ENCODE data around the gene KRTAP10-3.

The KRTAP10-3 gene

DNA sequence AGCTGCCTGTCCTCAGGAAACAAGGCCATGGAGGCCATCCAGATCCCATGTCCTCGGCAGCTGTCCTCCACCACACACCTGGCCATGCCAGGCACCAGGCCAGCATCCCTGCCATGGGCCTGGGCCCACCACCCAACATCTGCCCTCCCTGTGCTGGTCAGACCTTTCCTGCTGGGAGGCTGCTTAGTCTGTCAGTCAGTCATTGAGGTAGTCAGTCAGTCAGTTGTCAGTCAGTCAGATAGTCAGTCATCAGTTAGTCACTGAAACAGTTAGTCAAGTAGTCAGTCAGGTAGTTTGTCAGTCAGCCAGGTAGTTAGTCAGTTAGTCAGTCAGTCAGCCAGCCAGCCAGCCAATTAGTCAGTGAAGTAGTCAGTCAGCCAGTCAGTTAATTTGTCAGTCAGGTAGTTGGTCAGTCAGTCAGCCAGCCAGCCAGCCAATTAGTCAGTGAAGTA, 35.8 kb downstream of the KRTAP10-3 start:
- H3K27ac ChIP-seq = no peak overlapping the region

DNA sequence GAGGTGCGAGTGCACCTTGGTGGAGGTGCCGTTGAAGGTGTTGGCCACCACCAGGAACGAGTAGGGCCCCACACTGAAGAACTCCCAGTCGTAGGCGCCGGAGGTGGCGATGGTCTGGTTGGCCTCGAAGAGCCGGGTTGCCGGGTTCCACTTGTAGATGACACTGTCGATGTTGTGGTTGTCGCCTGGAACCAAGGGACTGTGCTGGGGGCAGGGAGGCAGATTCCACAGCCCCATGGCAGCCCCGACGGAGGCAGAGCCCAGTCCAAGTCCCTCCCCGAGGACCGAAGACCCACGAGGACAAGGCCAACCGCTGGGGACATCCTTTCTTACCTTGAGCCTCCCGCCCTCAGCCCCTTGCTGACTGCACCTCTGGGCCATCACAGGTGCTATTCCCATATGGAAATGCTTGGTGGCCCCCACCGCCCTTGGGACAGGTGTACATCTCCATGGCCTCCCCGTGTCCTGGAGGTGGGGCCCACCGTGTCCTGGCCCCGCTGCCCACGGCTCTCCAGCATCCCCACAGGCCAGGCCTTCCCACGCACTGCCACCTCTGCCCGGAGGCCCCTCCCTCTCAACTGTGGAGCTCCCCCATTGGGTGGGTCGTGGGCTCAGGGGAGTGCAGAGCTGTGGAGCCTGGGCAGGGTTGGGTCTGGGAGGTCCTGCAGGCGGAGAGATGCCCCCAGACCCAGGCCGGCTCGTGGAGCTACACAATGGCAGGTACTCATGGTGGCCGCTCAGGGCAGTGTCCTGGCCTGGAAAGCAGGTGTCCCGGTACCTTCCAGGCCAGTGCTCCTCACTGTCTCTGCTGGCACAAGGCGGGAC, 36.5 kb downstream of the KRTAP10-3 start:
- Histone ChIP-seq H3K4me3 (no peak overlapping the region), H3K27ac (no peak overlapping the region)

More for the DNA sequence above, 35.8 kb downstream of the KRTAP10-3 start:
- no peak overlapping the region for H3K4me3 ChIP-seq

DNA sequence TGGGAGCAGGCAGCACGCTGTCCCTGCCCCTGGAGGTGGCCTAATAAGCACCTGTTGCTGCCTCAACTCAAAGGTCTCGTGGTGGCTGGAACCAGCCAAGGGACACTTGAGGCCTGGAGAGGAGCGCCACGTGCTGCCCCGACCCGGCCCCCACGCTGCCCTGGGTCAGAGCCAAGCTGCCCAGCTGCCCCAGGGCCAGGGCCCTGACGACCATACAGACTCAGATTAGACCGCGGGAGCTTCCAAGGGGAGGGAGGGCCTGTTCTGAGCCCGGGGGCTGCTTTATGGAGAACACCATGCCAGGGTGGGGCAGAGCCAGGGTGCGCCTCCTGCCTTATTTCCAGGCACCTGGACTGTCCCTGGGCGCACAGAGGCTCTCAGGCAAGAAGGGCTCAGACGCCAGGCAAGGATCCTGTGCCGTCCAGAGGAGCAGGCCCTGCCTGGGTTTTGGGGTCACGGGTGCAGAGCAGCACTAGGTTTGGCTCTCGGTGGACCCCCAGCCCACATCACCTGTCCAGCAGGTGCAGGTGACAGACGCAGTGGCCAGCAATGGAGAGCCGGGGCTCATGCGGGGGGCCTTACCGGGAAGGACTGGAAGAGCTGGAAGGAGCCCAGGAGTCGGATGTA, 37.2 kb downstream of the KRTAP10-3 start:
- no peak overlapping the region for H3K4me3 ChIP-seq
- no peak overlapping the region for H3K27ac ChIP-seq

DNA sequence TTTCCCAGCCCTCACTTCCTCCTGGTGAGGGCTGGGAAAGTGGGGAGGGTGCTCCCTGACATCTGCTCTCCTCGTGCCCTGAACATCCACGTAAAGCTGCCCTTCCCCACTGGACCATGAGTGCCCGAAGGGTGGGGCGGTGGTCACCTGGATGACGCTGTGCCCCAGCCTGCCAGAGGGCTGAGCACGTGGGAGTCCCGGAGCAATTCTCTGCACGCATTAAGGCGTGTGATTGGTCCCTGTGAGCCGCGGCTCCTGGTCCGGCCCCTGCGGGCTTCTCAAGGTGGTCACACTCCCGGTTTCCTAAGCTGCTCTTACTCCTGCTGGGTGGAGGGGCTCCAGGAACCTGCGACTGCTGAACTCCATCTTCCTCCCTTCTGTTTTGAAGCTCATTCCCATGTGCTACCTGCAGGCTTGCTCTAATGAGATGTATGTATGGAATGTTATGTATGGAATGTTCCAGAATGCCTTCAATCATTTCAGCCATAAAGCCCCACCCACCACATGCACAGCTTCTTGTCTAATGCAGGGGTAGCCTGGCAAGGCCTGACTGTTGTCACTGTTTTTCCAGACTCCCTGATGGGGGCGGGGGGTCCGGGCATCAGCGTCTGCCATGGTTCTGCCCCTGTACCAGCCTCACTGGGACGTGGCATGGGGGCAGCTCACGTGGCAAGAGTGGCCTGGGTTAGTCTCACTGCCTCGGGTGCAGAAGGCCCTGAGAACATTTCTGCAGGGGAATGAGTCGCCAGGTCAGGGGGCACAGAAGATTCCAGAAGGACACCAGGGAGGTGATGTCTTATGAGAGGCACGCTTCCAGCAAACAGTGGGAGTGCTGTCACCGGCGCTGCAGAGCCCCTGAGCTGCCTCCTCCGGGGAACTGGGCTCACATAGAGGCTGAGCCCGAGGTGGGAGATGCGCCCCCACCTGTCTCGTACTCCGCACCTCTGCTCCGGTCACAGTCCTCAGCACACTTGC, 38.0 kb downstream of the KRTAP10-3 start:
- H3K4me3 ChIP-seq = no peak overlapping the region

DNA sequence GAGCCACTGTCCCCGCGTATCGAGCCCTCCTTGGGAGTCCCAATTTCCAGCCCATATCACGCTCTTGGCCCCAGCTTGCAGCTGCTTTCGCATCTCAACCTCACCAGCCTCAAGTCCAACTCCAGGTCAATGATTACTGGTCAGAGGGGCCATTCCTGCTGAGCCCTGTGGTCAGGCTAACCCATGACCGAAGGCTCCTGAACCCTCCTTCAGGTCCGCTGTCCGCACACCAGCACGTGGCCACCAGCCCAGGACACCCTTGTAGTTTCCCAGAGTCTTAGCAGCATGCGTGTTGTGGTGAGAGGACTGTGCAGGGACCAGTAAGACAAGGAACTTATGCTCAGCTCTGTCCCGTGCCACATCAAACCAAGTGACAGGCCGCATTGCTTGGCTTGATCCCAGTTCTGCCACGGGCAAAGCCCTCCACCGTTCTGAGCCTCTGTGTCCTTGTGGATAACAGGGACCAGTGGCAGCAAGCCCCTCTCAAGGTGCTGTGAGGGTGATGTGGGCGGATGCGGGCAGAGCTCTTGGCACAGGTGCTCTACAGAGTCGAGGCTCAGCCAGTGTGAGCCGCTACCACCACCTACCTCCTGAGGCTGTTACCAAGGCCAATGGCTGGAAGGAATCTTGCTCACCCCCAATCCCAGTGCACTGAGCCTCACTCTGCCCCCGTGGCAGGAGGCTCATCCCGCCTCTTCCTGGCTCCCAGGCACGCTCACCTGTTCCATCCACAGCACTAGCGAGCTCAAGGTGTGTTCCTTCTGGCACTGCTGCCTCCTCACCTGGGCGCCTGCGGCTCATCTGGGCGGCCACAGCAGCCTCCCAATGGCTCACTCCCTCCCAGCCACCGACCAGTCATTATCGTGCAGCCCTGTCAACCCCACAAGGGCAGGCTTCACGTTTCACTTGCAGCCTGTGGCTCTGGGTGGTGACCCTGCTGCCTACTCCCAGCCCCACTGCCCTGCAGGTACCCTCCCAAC, 39.0 kb downstream of the KRTAP10-3 start:
- no peak overlapping the region for H3K27ac ChIP-seq
- no peak overlapping the region for H3K4me3 ChIP-seq

More for the DNA sequence above, 38.0 kb downstream of the KRTAP10-3 start:
- H3K27ac ChIP-seq = no peak overlapping the region

DNA sequence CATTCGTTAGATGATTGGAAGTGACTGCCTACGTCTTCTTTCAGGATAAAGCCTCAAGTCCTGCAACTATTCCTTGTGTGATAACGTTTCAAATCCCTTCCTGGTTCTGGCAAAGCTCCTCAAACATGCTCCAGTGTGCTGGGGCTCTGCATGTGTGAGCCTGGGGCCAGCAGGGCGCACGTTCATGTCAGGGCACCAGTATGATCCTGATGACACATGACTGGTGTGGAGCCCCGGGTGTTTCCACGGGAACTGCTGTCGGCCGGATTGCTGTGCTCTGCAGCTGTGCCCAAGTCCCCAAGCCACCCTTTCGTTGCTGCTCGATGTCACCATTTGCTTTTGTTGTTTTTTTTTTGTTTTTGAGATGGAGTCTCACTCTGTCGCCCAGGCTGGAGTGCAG, 39.9 kb downstream of the KRTAP10-3 start:
- no peak overlapping the region for H3K27ac ChIP-seq

DNA sequence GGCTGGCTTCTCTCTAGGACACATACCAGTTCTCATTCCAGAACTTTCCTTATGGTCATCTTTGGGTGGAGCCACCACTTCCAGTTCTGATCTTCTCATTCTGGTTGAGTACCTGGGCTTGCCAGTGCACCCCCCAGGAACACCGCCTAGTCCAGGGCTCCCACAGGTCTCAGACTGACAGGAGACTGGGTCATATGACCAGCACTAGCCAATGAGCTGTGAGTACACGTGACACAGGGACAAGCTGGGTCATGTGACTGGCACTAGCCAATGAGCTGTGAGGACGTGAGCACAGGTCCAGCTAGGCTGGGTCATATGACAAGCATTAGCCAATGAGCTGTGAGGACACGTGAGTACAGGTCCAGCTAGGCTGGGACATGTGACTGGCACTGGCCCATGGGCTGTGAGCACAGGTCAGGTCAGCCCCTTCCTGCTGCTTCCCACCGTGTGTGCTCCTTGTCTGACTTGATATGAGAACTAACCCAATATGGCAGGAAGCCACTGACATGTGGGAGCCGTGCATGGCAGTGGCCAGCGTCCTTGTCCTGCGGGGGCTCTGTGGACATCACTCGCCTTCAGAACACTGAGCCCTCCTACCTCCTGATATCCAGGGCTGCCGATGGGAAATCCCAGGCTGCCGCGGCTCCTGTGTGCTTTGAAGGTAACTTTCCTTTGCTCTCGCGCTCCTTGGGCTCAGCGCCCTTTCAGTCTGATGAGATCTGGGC, 41.3 kb downstream of the KRTAP10-3 start:
- no peak overlapping the region for H3K27ac ChIP-seq

More for the DNA sequence above, 39.9 kb downstream of the KRTAP10-3 start:
- no peak overlapping the region for H3K4me3 ChIP-seq

DNA sequence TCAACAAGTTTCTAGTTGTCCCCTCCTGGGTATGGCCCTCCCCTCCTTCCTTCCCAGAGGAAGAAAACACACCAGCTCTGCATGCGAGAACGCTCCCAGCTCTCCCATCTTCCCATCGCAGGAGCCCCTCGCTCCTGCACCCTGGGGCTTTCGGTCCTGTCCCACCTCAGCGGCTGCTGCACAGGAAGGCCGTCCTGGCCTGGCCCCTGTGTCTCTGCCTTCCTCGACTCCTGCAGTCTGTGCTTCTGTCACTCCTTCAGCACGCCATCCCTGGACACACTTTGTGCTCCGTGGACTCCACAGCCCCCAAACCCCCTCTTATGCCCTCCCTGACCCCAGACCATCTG, 41.8 kb downstream of the KRTAP10-3 start:
- H3K27ac ChIP-seq = no peak overlapping the region
- no peak overlapping the region for H3K4me3 ChIP-seq

More for the DNA sequence above, 41.3 kb downstream of the KRTAP10-3 start:
- no peak overlapping the region for H3K4me3 ChIP-seq

DNA sequence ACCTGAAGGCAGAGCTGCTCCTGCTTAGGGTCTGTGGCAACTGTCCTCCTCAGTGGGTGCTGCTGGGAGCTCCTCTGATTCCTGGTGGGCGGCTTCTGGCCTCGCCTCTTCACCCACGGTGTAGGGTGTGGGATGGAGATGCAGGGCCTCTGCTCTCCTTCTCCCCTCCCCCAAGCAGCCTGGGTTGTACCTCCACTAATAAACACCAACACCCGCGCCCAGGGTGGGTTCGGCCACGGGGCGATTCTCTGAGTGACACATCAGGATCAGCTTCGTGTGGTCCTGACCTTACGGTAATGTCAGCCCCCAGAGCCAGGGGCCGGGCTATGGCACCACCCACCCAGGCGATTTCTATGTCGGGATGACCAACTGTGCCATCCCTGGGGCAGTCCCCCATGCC, 42.3 kb downstream of the KRTAP10-3 start:
- no peak overlapping the region for H3K27ac ChIP-seq
- H3K4me3 ChIP-seq = no peak overlapping the region

DNA sequence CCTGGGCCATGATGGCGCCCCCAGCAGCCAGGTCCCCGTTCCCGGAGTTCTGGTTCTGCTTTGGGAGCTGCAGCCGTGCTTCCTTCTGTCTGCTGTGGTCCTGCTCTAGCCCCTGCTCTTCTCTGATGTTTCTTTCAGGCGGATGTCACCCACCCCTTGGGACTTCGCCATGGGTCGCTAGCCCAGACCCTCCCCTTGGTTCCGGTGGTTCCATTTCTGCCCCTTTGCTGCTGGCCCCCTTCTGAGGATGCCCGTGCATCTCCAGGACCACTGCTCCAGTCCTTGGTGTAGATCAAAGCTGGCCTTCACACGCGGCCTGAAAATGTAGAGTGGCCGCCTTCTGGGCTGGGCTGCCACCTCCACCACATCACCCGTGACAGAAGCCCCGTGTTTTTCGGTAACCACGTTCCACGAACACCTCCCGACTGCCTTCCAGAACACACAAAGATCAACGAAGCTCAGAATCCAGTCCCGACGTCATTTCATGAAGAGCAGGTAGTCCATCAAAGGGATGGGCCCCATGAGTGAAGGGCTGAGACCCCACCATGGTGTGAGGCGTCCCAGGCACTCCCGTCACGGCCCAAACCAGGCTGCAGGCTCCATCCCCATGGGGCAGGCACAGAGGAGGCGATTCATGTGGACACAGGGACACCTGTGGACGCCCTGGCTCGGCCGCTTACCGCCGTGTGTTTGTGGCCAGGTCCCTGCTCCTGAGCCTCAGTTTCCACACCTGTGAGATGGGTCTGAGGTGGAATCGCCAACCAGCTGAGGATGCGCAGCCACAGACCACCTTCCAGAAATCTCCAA, 43.0 kb downstream of the KRTAP10-3 start:
- H3K27ac ChIP-seq = no peak overlapping the region
- H3K4me3 ChIP-seq = no peak overlapping the region

DNA sequence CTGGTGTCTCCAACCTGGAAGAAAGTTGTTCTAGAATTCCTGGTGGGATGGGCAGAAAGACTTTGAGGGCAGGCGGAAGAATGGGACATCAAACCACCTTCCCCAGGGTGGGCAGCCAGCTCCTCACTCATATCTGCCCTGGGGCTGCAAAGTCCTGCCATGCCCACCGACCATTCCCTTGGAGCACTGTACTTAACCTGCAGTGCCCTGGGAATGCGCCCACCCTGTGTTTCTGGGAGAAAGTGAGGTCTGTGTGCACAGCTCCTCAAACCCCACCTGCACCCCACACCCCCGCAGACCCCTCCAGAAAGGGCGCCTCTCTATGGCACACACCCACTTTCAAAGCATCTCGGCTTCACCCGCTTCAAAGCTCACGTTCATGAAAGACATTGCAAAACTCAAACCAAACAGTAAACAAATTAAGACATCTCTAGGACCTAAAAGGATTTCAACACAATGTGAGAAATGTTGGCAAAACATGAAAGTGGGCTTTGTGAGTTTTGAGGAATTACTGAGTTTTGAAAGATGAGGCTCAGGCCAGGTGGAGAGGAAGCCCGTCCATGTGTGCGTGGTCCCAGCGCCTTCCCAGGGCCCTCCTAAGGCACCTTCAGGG, 43.7 kb downstream of the KRTAP10-3 start:
- Histone ChIP-seq H3K4me3 (no peak overlapping the region), H3K27ac (no peak overlapping the region)

DNA sequence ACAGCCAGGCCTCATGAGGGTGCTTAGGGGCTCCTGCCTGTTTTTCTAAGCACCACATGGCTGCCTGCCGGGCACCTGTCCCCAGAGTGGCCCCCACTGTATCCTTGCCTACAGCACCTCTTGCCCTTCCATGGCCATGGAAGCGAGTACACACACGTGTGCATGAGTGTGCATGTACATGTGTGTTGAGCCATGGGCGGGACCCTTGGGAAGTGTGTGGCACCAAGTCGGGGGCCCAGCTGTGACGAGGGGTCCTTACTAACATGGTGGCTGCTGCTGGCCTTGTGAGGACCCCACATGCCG, 44.4 kb downstream of the KRTAP10-3 start:
- no peak overlapping the region for H3K4me3 ChIP-seq

DNA sequence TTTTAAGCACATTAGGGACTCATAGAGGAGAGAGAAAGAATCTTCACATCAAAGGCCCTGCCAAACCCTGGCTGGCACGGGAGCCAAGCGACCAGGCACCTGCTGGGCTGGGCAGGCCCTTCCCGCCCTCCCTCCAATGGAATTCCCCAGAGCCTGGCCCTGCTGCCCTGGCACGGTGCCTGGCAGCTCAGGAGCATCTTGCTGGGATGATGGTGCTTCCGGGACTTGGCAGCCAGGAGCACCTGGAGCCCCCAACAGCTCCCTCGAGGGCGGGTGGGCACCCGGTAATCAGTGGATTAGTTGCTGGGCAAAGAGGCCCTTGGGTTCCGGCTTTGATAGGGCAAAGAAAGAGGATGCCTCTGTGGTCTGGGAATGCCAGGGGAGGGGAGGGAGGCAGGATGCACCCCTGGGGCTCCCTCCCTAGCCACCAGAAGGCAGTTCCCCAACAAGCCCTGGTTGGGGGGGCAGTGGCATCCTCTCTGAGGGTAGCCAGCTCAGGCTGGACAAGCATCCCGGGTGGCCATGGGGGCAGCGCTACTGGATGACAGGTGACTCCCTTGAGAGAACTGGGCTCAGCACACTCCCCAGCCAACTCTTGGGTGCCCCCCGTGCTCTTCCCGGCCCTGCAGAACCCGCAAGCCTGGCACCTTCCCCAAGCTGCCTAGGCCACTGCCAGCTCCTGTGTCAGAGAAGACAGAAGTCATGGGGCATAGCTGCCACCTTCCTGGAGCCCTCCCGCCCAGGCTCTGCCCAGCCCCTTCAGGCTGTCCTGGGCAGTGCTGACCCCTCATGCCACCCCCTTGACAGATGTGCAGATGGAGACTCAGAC, 45.0 kb downstream of the KRTAP10-3 start:
- Histone ChIP-seq H3K4me3 (no peak overlapping the region), H3K27ac (no peak overlapping the region)

More for the DNA sequence above, 44.4 kb downstream of the KRTAP10-3 start:
- H3K27ac ChIP-seq = no peak overlapping the region

DNA sequence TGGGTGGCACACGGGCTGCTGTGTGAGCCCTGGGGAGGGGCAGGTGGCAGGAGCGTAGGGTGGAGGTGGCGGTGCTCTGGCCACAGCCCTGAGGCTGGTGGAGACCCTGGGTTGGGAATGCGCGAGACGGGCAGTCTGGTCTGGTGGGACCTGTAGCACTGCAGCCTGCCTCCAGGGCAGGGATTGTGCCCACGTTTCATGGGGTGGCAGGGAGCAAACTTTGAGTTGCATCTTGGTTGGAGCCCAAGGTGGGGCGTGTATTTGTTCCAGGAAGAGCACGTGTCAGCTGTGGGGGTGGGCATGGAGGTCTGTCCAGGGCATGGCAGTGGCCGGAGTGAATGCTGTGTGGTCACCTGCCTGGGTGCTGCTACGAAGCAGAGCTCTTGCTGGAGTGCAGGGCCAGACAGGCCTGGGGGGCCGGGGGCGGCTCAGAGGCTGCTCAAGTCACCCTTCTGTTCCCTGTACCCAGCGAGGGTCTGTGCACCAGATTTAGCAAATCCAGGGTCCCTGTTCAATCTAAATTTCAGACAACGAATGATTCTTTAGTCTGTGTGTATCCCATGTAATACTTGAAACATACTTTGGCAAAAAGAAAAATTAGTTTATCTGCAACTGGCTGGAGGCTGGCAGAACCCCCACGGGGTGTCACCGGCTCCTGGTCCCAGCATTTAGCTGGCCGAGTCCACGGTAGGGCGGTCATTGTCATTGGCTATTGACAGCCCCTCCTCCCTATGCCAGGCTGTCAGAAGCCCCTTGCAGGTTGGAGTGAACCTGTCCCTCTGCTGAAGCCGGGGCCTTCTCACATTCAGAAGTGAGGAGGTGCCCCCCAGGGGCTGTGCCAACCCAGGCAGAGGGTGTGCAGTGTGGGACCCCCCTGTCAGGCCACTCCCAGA, 45.9 kb downstream of the KRTAP10-3 start:
- H3K27ac ChIP-seq = no peak overlapping the region
- no peak overlapping the region for H3K4me3 ChIP-seq

DNA sequence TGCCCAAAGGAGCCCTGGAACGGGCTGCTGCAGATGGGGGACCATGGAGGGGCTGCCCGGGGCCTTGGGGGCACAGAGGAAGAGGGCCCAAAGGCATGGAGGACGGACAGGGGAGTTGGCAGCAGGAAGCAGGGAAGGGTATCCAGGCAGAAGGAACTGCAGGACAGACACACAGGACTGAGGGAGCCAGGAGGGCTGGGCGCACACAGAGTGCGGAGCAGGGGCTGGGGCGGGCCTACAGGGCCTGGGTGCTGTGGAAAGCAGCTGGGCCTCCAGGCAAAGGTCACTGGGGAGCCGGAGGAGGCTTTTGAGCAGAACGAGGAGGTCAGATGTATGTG, 46.7 kb downstream of the KRTAP10-3 start:
- Histone ChIP-seq H3K4me3 (no peak overlapping the region), H3K27ac (no peak overlapping the region)
